KG1 (cell line): ENCODE measurements around the gene SPATC1L.

ENCODE experiments used
- DNase-seq: peaks from one replicate; lab custom pipeline; 2025; lab: John Stamatoyannopoulos, UW

Gene SPATC1L

DNA sequence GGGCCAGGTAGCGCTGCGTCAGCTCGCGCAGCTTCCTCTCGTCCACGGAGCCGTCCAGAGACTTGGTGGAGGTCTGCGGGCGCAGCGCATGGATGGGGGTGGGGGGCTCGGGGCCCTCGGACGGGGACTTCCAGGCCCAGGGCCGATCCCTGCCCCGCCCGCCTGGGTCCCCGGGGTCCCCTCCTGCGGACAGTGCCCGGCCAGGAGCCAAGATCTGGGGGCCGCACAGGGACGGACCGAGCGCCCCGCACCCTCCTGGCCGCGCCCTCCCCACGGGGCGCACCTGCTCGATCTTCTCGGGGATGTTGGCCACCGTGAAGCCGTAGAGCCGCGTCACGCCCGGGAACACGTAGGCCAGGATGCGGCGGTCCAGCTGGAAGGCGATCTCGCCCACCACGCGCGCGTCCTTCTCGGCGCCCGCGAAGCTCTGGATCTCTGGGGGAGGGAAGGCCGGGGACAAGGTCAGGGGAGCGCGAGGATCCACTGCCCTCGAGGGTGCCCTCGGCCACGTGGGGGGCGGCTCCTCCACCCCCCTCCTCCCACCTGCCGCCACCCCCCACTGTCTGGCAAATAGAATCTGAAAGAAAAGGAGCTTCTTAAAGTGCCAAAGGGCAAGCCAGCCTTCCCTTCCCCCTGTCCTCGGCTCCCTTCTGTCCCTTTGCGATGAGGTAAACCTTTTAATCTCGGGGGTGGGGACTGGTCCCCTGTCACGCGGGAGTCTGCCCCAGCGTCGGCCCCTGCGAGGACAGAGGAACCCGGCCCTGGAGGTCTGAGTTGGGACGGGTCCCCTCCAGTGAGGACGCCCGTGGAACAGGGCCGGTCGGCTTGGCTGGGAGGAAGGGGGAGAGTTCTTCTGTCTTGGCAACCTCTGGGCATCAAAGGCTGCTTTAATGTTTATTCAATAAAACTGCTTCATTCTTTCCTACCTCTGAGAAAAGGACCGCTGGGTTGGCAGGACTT is 22.3 kb downstream of the SPATC1L start:
- DNase-seq: no peak

DNA sequence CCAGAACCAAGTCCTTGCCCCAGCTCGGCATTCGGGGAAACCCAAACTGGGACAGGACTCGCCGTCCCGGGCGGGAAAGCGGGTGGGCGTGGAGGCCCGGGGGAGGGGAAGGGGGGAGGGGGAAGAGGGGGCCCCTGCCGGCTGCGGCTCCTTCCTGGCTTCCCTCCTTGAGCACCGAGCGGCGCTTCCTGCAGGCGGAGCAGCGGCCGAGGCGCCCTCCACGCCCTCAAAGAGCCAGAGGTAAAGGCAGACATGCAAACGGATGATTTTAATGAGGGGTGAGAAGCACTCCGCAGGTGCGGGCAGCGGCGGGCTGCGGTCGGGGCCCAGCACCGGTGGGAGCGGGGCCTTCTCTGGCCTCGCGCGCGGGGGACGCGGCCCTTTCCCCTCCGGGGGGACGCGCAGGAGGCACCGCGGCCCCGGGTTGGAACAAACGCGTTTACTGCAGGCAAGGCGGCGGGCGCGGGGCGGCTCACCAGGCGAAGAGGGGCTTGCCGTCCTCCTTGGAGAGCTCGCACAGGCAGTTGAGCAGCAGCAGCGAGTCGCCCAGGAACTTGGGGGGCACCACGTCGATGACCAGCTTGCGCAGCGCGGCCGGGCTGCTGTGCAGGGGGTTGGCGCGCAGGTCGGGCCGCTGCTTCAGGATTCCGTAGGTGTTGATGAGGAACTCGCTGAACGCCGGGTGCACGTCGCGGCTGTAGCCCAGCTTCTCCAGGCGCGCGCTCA is 23.2 kb downstream of the SPATC1L start:
- no peak for DNase-seq

DNA sequence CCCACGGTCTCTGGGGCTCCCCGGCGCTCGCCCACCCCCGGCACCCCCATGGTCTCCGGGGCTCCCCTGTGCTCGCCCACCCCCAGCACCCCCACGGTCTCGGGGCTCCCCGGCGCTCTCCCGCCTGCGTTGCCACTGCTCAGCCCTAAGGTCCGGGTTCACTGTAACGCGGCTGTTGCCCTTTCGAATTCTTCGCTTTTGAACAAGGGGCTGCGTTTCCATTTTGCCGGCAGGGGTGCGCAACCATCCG is 23.7 kb downstream of the SPATC1L start:
- no peak for DNase-seq

DNA sequence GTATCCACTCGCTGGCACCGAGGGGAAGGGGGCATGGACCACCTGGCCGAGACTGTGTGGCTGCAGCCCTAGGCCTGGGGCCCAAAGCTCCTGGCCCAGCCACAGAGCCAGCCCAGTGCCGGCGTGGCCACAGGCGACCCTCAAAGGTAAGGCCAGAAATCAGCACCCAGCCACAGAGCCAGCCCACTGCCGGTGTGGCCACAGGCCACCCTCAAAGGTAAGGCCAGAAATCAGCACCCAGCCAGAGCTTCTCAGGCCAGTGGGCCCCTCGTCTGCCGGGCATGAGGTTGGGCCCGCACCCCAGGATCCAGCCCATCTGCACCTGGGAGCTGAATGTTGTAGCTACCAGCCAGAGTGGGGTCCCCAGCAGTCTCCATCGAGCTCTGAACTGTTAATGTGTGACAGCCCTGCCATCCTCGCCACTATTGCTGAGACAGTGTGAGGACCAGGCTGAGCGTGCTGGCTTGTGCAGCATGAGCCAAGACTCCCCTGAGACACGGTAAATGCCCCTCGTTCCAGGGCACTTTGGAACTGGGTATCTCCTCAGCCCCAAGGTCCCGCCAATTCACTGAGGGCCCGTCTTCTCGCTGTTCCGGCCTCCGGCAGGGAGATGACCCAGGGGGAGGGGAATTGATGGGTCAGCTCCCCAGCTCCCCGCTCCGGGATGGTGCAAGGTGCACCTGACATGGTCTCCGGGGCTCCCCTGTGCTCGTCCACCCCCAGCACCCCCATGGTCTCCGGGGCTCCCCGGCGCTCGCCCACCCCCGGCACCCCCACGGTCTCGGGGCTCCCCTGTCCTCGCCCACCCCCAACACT is 24.2 kb downstream of the SPATC1L start:
- DNase-seq: no peak

DNA sequence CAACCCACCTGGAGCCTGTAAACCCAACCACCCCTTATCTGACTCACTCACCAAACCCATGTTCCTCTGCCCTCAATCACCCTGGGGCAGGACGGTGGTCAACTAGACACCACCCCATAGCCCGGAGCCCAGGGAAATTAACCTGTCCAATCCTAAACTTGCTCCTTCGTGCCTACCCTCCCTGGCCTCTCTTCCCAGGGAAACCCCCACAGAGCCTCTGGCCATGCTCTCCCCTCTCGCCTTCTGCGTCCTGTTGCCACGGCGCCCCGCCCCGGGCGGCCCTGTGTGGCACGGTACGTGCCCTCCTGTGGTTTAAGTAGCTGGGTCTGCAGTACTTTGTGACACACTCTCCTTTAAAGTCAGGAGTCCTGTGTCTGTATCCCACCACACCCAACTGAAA is 24.9 kb downstream of the SPATC1L start:
- DNase-seq: no peak

DNA sequence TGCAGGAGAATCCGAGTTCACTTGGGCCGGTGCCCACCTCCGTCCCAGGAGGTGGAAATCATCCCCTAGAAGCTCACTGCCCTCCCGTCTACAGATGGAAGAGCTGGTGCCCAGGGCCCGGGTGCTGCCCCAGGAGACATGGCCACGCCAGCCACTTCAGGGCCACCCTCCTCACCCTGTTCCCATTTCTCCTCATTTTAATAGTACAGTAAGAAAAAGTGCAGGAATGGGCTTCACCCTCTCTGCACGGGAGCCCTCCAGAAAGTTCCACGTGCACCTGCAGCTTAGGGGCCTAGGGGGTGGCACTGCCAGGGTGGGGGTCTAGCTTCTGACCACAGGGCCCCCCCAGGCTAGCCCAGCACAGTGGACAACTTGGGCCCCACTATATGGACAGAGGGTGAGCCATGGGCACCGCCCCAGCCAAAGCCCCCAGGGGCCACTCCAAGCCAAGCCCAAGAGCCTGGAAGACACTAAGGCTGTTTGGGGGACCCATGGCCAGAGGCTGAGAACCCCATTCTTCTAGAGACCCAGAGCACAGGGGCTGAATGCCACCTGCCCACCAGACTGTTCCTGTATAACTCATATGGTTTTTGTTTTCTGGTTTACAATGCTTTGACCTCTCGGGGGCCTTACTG is 25.5 kb downstream of the SPATC1L start:
- DNase-seq: no peak

DNA sequence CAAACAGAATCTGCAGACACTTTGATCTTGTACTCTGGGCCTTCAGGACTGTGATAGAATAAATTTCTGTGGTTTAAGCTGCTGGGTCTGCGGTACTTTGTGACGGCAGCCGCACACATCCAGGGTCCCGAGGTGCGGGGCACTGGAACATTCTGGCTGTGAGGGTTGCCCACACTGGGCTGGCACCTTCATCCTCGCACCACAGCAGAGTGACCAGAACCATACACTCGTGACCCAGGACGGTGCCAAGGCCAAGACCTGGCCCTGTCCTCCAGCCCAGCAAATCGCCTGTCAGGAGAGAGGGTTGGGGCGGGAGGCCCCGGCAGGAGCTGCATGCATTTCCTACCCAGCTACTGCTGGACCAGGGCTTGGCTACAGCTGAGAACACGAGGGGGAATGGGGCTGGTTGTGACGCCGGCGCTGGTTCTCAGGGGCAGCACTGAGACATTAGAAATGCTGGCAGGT is 26.2 kb downstream of the SPATC1L start:
- no peak for DNase-seq

DNA sequence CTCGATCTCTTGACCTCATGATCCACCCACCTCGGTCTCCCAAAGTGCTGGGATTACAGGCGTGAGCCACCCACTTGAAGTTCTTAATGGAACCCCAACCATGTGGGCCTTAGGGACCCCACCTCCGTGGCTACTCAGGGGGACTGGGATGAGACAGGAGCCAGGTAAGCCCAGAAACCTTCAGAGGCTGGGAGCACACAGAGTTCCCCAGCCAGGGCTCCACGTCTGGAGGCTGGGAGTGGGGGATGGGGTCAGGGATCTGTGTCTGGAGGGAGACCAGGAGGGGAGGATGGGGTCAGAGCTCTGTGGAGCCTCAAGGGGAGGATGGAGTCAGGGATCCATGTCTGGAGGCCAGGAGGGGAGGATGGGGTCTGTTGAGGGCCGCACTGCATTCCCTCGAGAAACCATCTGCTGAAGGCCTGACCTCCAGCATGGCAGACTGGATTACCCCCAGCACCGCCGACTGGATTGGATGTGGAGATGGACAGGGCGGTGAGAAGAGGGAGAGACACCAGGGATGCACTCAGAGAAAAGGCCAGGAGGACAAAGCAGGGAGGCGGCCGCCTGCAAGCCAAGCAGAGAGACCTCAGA is 26.8 kb downstream of the SPATC1L start:
- no peak for DNase-seq

DNA sequence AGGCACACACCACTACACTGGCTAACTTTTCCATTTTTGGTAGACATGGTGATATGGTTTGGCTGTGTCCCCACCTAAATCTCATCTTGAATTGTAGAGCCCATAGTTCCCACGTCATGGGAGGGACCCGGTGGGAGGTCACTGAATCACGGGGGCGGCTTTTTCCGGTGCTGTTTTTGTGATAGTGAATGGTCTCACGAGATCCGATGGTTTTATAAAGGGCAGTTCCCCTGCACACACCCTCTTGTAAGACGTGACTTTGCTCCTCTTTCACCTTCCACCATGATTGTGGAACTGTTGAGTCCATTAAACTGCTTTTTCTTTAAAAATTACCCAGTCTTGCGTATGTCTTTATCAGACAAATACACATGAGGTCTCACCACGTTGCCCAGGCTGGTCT is 27.6 kb downstream of the SPATC1L start:
- no peak for DNase-seq

DNA sequence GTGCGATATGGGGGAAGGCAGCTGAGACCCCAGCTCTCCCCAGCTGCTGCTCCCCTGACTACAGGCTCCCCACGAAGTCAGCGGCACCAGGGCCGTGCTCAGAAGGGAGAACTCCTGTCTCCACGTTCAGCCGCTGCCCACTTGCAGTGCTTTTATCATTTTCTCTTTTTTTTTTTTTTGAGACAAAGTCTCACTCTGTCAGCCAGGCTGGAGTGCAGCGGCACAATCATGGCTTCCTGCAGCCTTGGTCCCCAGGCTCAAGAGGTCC is 27.9 kb downstream of the SPATC1L start:
- DNase-seq: no peak

DNA sequence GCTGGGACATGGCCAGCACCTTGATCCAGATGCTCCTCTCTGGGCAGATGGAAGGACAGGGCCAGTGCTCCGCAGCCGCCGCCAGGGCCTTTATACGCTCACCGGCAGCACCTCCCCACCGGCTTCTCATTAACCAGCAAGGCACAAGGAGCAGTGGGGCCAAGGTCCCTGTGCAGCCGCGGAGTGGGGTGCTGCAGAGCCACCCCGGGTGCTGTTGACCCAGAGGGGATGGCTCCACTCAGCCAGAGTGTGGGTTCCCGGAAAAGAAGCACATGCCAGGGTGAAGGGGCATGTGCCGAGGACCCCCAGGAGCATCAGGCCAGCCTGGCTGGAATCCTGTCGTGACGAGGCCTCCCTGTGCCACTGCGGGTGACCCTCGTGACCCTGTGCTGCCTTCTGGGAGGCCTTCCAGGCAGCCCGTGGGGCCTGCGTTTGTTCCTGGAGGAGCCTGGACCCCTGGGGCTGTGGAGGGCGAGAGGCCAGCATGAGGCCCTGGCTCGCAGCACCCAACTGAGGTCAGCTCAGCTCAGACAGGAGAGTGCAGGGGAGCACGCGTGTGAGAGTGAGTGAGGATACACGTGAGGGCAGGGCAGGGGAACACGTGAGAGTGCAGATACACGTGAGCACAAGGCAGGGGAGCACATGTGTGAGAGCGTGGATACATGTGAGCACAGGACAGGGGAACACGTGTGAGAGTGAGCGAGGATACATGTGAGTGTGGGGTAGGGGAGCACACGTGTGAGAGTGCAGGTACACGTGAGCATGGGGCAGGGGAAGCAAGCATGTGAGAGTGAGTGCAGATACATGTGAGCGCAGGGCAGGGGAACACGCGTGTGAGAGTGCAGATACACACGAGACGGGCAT is 28.5 kb downstream of the SPATC1L start, which contains the start of gene FTCD:
FTCD (minus strand) TSS at position 66 of the 864 bp plus-strand sequence; CDS start at position 10, 56 bp downstream.
- no peak for DNase-seq

DNA sequence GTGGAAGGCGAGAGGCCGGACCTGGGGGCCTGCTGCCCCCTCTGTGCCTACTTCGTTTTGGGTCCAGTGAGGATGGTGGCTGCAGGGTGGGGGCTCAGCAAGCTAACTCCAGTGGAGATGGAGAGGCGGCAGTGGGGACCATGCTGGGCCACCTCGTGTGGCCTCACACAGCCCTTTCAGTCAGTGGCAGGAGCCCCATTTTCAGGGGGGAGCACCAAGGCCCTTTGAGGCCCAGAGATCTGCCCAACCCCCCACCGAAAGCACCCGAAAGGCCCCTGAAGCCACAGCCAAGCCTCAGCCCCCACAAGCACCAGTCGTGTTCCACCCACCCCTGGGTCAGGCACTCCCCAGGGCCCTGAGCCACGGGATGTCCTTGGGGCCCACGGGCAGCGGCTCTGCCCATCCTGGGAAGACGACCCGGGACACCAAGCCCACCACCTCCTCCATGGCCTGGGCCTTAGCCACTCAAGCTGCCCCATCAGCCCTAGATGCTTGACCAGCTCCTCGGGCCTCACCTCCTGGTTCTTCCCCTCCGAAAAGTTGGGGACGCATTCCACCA is 29.2 kb downstream of the SPATC1L start:
- DNase-seq: no peak

DNA sequence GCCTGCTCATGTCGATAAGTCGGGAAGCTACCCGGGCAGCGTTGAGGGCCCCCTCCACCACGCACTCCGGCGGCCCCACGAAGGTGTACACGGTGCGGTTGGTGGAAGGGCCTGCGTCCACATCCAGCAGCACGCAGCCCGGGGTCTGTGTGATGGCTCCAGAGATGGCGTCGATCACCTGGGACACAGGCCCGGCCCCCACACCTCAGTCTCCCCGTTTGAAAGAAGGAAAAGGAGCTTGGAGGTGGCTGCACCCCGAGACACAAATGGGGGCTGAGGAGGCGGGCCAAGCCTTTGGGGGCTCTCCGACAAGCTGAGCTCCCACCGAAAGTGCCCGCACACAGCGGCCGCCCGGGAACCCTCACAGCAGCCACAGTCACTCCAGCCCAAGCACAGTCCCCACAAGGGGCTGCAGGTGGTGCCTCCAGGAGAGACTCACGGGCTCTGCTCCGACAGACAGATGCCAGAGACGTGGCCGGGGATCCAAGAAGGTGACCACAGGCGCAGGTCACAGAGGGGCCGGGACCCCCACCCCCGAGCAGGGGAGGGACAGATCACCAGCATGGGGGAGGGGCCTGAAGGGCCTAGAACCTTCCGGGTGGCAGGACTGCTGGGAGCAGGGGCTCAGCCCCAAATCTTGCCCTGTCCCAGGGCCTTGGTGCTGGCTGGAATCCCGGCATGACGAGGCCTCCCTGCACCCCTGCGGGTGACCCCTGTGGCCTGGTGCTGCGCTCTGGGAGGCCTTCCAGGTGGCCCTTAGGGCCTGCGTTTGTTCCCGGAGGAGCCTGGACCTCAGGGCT is 29.9 kb downstream of the SPATC1L start:
- DNase-seq: no peak

DNA sequence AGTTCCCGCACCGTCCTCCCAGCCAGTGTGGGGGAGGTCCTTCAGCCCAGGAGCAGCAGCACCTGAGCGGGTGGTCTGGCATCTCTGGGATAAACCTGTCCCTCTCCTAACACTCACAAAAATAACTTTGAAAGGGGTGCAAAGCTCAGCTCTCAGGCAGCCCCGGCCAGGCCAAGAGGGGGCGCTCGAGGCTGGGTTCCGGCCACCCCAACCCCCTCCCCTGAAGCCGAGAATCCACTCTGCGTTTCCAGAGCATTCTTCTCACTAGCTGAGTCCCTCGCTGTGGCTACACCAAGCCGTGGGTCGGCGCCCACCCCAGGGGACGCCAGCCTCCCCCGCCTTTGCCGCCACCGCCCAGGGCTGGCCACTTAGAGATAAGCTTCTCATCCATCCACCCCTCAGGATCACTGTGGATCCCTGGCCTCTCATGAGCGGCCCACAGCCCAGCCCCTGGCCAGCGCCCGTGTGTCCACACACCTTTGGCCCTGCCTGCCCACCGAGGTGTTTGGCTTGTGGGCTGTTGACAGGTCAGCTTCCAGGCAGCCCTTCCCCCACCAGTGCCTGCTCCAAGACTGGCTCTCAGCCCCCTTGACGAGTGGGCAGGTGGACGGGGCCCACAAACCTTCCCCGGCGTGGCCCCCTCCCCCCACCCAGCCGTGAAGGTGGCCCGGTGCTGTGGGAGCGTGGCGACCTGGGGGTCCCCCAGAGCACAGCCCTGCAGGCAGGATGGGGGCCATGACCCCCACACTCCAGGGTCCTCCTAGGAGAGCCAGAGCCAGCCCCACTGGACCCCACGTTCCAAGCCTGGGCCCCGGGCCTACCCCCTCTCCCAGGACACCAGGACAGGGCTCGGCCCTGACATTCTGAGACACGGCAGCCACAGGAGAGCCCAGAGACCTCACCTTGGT is 30.8 kb downstream of the SPATC1L start:
- no peak for DNase-seq

DNA sequence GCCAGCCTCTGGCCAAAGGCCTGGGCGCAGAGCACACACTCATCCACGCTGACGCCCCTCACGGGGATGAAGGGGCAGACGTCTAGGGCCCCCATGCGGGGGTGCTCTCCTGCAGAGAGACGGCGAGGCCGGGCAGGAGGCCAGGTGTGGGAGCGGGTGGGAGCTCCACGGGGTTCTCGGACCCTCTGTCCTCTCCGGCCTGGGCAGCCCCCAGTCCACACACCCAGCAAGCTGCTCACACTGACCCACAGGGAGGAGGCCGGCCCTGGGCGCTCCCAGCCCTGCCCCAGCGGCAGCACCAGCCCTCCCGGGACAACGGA is 31.4 kb downstream of the SPATC1L start:
- no peak for DNase-seq

DNA sequence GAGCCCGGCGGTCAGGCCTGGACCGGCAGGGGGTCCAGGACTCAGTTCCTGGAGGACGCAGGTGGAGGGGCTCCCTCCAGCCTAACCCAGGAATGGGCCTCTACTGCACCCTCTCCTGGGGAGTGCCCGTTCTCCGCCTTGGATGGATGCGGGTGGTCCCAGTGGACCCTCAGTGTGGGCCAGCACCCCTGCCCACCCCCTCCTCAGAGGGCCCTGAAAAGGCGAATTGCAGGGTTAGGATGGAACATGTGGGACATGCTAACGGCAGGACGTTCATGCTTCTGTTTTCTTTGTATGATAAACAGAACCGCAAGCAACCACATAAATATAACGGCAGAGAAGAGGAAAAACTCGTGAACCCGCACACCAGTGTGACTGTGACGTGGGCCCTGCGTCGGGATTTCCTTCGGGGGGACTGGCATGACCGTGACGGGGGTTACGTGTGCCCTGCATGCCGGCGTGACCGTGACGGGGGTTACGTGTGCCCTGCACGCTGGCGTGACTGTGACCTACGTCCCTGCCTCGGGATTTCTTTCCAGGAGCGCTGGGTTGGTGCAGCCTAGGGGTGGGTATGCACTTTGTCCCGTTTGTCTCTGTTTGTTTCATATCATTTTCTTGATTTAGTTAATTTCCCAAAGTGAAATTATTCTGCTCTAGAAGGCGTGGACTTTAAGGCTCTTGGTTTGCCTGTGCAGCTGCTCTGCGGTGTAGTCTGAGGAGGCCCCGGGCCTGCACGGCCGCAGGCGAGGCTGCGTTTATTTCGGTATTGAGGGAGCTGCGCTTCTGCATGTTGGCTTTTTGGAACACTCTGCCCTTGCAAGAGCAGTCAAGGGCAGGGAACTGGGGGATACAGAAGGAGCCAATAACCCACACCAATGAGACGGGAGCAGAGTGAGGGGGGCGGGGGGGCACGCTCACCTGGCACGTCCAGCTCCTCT is 32.0 kb downstream of the SPATC1L start:
- no peak for DNase-seq

DNA sequence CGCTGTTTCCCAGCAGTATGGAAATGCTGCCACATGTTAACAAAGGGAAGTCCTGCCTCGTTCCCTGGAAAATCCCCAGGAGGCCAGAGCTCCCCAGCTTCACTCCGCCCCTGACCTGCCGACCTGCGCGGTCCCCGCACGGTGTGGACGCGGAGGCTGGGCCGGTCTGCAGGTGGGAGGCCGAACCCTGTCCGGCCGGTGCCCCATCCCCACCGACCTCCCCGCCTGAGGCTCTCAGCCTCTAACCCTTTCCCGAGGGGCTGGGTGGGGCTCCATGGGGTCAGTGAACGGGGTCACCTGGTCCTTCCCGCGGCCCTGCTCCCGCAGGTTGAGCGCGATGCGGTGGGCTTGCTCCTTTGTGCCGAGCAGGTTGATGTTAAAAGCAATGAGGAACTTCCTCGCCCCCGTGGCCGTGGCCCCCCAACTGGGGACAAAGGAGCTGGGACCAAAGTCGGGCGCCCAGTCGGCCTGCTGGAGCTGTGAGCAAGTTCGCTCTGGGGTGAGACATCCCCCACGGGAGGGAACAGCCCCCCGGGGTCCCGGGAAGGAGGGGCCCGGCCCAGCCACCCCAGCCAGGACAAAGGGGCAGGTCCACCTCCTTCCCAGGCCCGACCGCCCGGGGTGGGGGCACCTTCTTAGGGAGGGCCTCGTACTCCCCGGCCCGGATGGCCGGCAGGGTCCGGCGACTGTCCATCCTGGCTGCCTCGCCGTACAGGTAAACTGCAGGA is 32.8 kb downstream of the SPATC1L start:
- DNase-seq: no peak
